ENCODE measurements around the gene SLC39A11.
"Not testable (repeated sequence)": the region's sequence is repeated elsewhere in the genome, so short reads cannot be mapped to it uniquely, and the experiment has no call there.

SLC39A11 gene

GRCh38 chr17:73060721-73061120 is 31.8 kb downstream of the SLC39A11 start:
- no CpG with 5 or more reads among the region's 7 CpGs for WGBS (ENCODE audit: extremely low coverage, insufficient coverage, insufficient read length)
- H4K8ac ChIP-seq (ENCODE audit: low read depth, low read length): no peak overlapping the region
- DNase-seq: no peak

GRCh38 chr17:73059713-73060112 is 32.8 kb downstream of the SLC39A11 start:
- H3K4me1 ChIP-seq (ENCODE audit: control insufficient read depth in 1 of 2, insufficient read depth in 2 of 2, low read length in 2 of 2); H3K4me2 ChIP-seq (ENCODE audit: low read length); H2AFZ ChIP-seq (ENCODE audit: insufficient read depth, low read length, poor library complexity); H2BK120ac ChIP-seq (ENCODE audit: insufficient read depth, low read length, poor library complexity); H2BK5ac ChIP-seq (ENCODE audit: low read depth, low read length, poor library complexity); H3K4ac ChIP-seq (ENCODE audit: low read depth, low read length); H3K79me1 ChIP-seq (ENCODE audit: low read length); H3K9me3 ChIP-seq (ENCODE audit: insufficient read depth, low read depth, low read length); H3K4me3 ChIP-seq (ENCODE audit: low read depth, low read length); H3K27me3 ChIP-seq (ENCODE audit: insufficient read depth, low read length); H2BK12ac ChIP-seq (ENCODE audit: low read length); H3K36me3 ChIP-seq (ENCODE audit: control insufficient read depth in 1 of 2, insufficient read depth in 2 of 2, low read length in 2 of 2); H3K23ac ChIP-seq (ENCODE audit: low read length); H4K8ac ChIP-seq (ENCODE audit: low read depth, low read length); H4K91ac ChIP-seq (ENCODE audit: low read depth, low read length); H3K9ac ChIP-seq (ENCODE audit: low read length); DNase-seq; H2AK5ac ChIP-seq (ENCODE audit: low read length); H4K12ac ChIP-seq (ENCODE audit: low read depth, low read length); H3K79me2 ChIP-seq (ENCODE audit: control insufficient read depth, insufficient read depth, low read length, poor library complexity); H3K27ac ChIP-seq (ENCODE audit: low read depth, low read length); H3K14ac ChIP-seq (ENCODE audit: low read length); H3K18ac ChIP-seq (ENCODE audit: low read length): not testable (repeated sequence)
- 100% methylated on average over 1 of the region's 4 CpGs for WGBS (ENCODE audit: extremely low coverage, insufficient coverage, insufficient read length)

More at GRCh38 chr17:73060721-73061120, 31.8 kb downstream of the SLC39A11 start:
- H3K23ac ChIP-seq (ENCODE audit: low read length): no peak overlapping the region
- H2BK5ac ChIP-seq (ENCODE audit: low read depth, low read length, poor library complexity): no peak overlapping the region
- no peak overlapping the region for H4K12ac ChIP-seq (ENCODE audit: low read depth, low read length)
- H3K4me3 ChIP-seq (ENCODE audit: low read depth, low read length): no peak overlapping the region
- no peak overlapping the region for H3K18ac ChIP-seq (ENCODE audit: low read length)
- no peak overlapping the region for H3K27ac ChIP-seq (ENCODE audit: low read depth, low read length)
- H2BK120ac ChIP-seq (ENCODE audit: insufficient read depth, low read length, poor library complexity): no peak overlapping the region
- peaks cover 0 to under 1% of the 10 kb centered on the region in 2 experiments for H3K36me3 ChIP-seq (ENCODE audit: control insufficient read depth in 1 of 2, insufficient read depth in 2 of 2, low read length in 2 of 2)
- no peak overlapping the region for H3K14ac ChIP-seq (ENCODE audit: low read length)
- H3K4me1 ChIP-seq (ENCODE audit: control insufficient read depth in 1 of 2, insufficient read depth in 2 of 2, low read length in 2 of 2): peaks cover 9% of the 10 kb centered on the region in 2 experiments
- no peak overlapping the region for H3K4ac ChIP-seq (ENCODE audit: low read depth, low read length)
- H3K4me2 ChIP-seq (ENCODE audit: low read length): no peak overlapping the region
- H3K27me3 ChIP-seq (ENCODE audit: insufficient read depth, low read length): no peaks in the 10 kb centered on the region
- H4K91ac ChIP-seq (ENCODE audit: low read depth, low read length): no peak overlapping the region
- H3K9ac ChIP-seq (ENCODE audit: low read length): no peak overlapping the region
- H2AFZ ChIP-seq (ENCODE audit: insufficient read depth, low read length, poor library complexity): no peak overlapping the region
- peaks cover 9% of the 10 kb centered on the region for H3K79me1 ChIP-seq (ENCODE audit: low read length)
- H2AK5ac ChIP-seq (ENCODE audit: low read length): no peak overlapping the region
- peaks cover 3% of the 10 kb centered on the region for H3K79me2 ChIP-seq (ENCODE audit: control insufficient read depth, insufficient read depth, low read length, poor library complexity)
- H2BK12ac ChIP-seq (ENCODE audit: low read length): no peak overlapping the region
- H3K9me3 ChIP-seq (ENCODE audit: insufficient read depth, low read depth, low read length): no peaks in the 10 kb centered on the region

- Histone ChIP-seq H4K8ac (ENCODE audit: low read depth, low read length) (no peak overlapping the region), H3K27me3 (ENCODE audit: insufficient read depth, low read length) (no peaks in the 10 kb centered on the region), H3K36me3 (ENCODE audit: control insufficient read depth in 1 of 2, insufficient read depth in 2 of 2, low read length in 2 of 2) (no peaks in the 10 kb centered on the region), H3K23ac (ENCODE audit: low read length) (no peak overlapping the region), H3K18ac (ENCODE audit: low read length) (no peak overlapping the region), H3K4me1 (ENCODE audit: control insufficient read depth in 1 of 2, insufficient read depth in 2 of 2, low read length in 2 of 2) (no peaks in the 10 kb centered on the region), H4K91ac (ENCODE audit: low read depth, low read length) (no peak overlapping the region), H3K4ac (ENCODE audit: low read depth, low read length) (no peak overlapping the region), H3K4me3 (ENCODE audit: low read depth, low read length) (no peak overlapping the region), H3K27ac (ENCODE audit: low read depth, low read length) (no peak overlapping the region), H3K9me3 (ENCODE audit: insufficient read depth, low read depth, low read length) (no peaks in the 10 kb centered on the region), H2AK5ac (ENCODE audit: low read length) (no peak overlapping the region), H3K79me1 (ENCODE audit: low read length) (no peaks in the 10 kb centered on the region), H2AFZ (ENCODE audit: insufficient read depth, low read length, poor library complexity) (no peak overlapping the region), H2BK5ac (ENCODE audit: low read depth, low read length, poor library complexity) (no peak overlapping the region), H3K79me2 (ENCODE audit: control insufficient read depth, insufficient read depth, low read length, poor library complexity) (no peaks in the 10 kb centered on the region), H4K12ac (ENCODE audit: low read depth, low read length) (no peak overlapping the region), H3K14ac (ENCODE audit: low read length) (no peak overlapping the region), H2BK12ac (ENCODE audit: low read length) (no peak overlapping the region), H2BK120ac (ENCODE audit: insufficient read depth, low read length, poor library complexity) (no peak overlapping the region), H3K9ac (ENCODE audit: low read length) (no peak overlapping the region), H3K4me2 (ENCODE audit: low read length) (no peak overlapping the region)
- WGBS (ENCODE audit: extremely low coverage, insufficient coverage, insufficient read length): no CpG with 5 or more reads among the region's 6 CpGs
- DNase-seq: no peak
Measured at GRCh38 chr17:73058022-73058421, 34.5 kb downstream of the SLC39A11 start.

GRCh38 chr17:73057196-73057595 is 35.3 kb downstream of the SLC39A11 start:
- Histone ChIP-seq H3K9ac (ENCODE audit: low read length) (no peak overlapping the region), H3K9me3 (ENCODE audit: insufficient read depth, low read depth, low read length) (no peaks in the 10 kb centered on the region), H4K12ac (ENCODE audit: low read depth, low read length) (no peak overlapping the region), H4K8ac (ENCODE audit: low read depth, low read length) (no peak overlapping the region), H3K4ac (ENCODE audit: low read depth, low read length) (no peak overlapping the region), H3K27ac (ENCODE audit: low read depth, low read length) (no peak overlapping the region), H3K4me1 (ENCODE audit: control insufficient read depth in 1 of 2, insufficient read depth in 2 of 2, low read length in 2 of 2) (no peaks in the 10 kb centered on the region), H3K18ac (ENCODE audit: low read length) (no peak overlapping the region), H3K14ac (ENCODE audit: low read length) (no peak overlapping the region), H3K4me3 (ENCODE audit: low read depth, low read length) (no peak overlapping the region), H3K79me1 (ENCODE audit: low read length) (no peaks in the 10 kb centered on the region), H3K23ac (ENCODE audit: low read length) (no peak overlapping the region), H2AFZ (ENCODE audit: insufficient read depth, low read length, poor library complexity) (no peak overlapping the region), H3K36me3 (ENCODE audit: control insufficient read depth in 1 of 2, insufficient read depth in 2 of 2, low read length in 2 of 2) (no peaks in the 10 kb centered on the region), H3K27me3 (ENCODE audit: insufficient read depth, low read length) (no peaks in the 10 kb centered on the region), H2BK12ac (ENCODE audit: low read length) (no peak overlapping the region), H3K4me2 (ENCODE audit: low read length) (no peak overlapping the region), H3K79me2 (ENCODE audit: control insufficient read depth, insufficient read depth, low read length, poor library complexity) (no peaks in the 10 kb centered on the region), H2BK120ac (ENCODE audit: insufficient read depth, low read length, poor library complexity) (no peak overlapping the region), H4K91ac (ENCODE audit: low read depth, low read length) (no peak overlapping the region), H2BK5ac (ENCODE audit: low read depth, low read length, poor library complexity) (no peak overlapping the region), H2AK5ac (ENCODE audit: low read length) (no peak overlapping the region)
- DNase-seq: no peak
- no CpG with 5 or more reads among the region's 5 CpGs for WGBS (ENCODE audit: extremely low coverage, insufficient coverage, insufficient read length)

Measured in trophoblast cell (in vitro differentiated cells and primary cell).